ENCODE measurements around the gene RGMA.

- TF ChIP-seq CTCF (conservative IDR thresholded peaks at IDR 0.05; ENCODE audit: low read length) (no peak), EZH2phosphoT487 (IDR thresholded peaks at IDR 0.05; ENCODE audit: borderline replicate concordance, low read depth, low read length) (no peak)
Observed at GRCh38 chr15:93001156-93001555, 87.9 kb downstream of the RGMA start.

All from OCI-LY7 (cell line).